ENCODE measurements around the gene EVI5L.

GRCh38 chr19:7883796-7884570 is 54.0 kb downstream of the EVI5L start:
- TF ChIP-seq CTCF (IDR thresholded peaks at IDR 0.05) (no peak), POLR2A (IDR thresholded peaks at IDR 0.05) (no peak)
